SK-N-SH treated with all-trans-retinoic acid at 6 μM for 48 hours (cell line): ENCODE data around the gene ADARB2.

Source experiments
- CREB5 ChIP-seq: fragments of 250-450 bp; sonication (Bioruptor Pico); IDR thresholded peaks from 2 replicates; pipeline ENCODE4 v1.5.1; 2020; ENCODE audit warnings: low read depth, mild to moderate bottlenecking, moderate library complexity
- CSDC2 ChIP-seq: fragments of 250-450 bp; sonication (Bioruptor Pico); IDR thresholded peaks from 2 replicates; pipeline ENCODE4 v1.5.0; 2020; ENCODE audit warnings: mild to moderate bottlenecking, moderate library complexity
- ISL1 ChIP-seq: fragments of 250-450 bp; sonication (Bioruptor Pico); IDR thresholded peaks from 2 replicates; pipeline ENCODE4 v2.1.2; 2022; ENCODE audit warnings: mild to moderate bottlenecking, moderate library complexity
- POU6F1 ChIP-seq: fragments of 250-450 bp; sonication (Bioruptor Pico); IDR thresholded peaks from 2 replicates; pipeline ENCODE4 v1.8.0; 2021; ENCODE audit warnings: low read depth, mild to moderate bottlenecking, moderate library complexity, borderline replicate concordance
- RARB ChIP-seq: fragments of 250-450 bp; sonication (Bioruptor Pico); IDR thresholded peaks from 2 replicates; pipeline ENCODE4 v1.8.0; 2021; ENCODE audit warnings: mild to moderate bottlenecking, moderate library complexity
- TCF4 ChIP-seq: fragments of 250-450 bp; sonication (Bioruptor Pico); IDR thresholded peaks from 2 replicates; pipeline ENCODE4 v1.8.0; 2021; ENCODE audit warnings: mild to moderate bottlenecking, moderate library complexity, borderline replicate concordance
- TSHZ2 ChIP-seq: fragments of 250-450 bp; sonication (Bioruptor Pico); IDR thresholded peaks from 2 replicates; pipeline ENCODE4 v1.5.0; 2020; ENCODE audit warnings: mild to moderate bottlenecking, moderate library complexity
- ZFP3 ChIP-seq: fragments of 250-450 bp; sonication (Bioruptor Pico); IDR thresholded peaks from 2 replicates; pipeline ENCODE4 v1.5.0; 2020; ENCODE audit warnings: mild to moderate bottlenecking, moderate library complexity
- ZFP30 ChIP-seq: fragments of 450-650 bp; formaldehyde crosslinking; IDR thresholded peaks from 2 replicates; pipeline ENCODE4 v1.5.0; 2022; ENCODE audit warnings: mild to moderate bottlenecking, moderate library complexity
- ZNF565 ChIP-seq: fragments of 450-650 bp; formaldehyde crosslinking; conservative IDR thresholded peaks from 2 replicates; pipeline ENCODE4 v1.5.0; 2020; ENCODE audit warnings: low read depth, mild to moderate bottlenecking, moderate library complexity
- TF ChIP-seq, protein P1 (sequence below): fragments of 250-450 bp; sonication (Bioruptor Pico); IDR thresholded peaks from 2 replicates; pipeline ENCODE4 v1.8.0; 2020; ENCODE audit warnings: mild to moderate bottlenecking, moderate library complexity, borderline replicate concordance

GRCh38 chr10:1267148-1267547 lies 470.2 kb downstream of the ADARB2 start:
- TF ChIP-seq RARB (CRISPR knock-in tag): no peak
- no peak for TF ChIP-seq ZNF565 (CRISPR knock-in tag)
- no peak for TF ChIP-seq CSDC2 (CRISPR knock-in tag)
- TF ChIP-seq CREB5: no peak
- TF ChIP-seq POU6F1 (CRISPR knock-in tag): no peak
- TF ChIP-seq ZFP30 (CRISPR knock-in tag): no peak
- TF ChIP-seq, protein P1, sequence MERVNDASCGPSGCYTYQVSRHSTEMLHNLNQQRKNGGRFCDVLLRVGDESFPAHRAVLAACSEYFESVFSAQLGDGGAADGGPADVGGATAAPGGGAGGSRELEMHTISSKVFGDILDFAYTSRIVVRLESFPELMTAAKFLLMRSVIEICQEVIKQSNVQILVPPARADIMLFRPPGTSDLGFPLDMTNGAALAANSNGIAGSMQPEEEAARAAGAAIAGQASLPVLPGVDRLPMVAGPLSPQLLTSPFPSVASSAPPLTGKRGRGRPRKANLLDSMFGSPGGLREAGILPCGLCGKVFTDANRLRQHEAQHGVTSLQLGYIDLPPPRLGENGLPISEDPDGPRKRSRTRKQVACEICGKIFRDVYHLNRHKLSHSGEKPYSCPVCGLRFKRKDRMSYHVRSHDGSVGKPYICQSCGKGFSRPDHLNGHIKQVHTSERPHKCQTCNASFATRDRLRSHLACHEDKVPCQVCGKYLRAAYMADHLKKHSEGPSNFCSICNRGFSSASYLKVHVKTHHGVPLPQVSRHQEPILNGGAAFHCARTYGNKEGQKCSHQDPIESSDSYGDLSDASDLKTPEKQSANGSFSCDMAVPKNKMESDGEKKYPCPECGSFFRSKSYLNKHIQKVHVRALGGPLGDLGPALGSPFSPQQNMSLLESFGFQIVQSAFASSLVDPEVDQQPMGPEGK (CRISPR knock-in tag): no peak
- no peak for TF ChIP-seq TCF4 (CRISPR knock-in tag)
- no peak for TF ChIP-seq ZFP3 (CRISPR knock-in tag)
- no peak for TF ChIP-seq ISL1
- TF ChIP-seq TSHZ2 (CRISPR knock-in tag): no peak
